WI38 (cell line): Measurements from ENCODE around the gene ANKRD11.

Source experiments
- H3K4me3 ChIP-seq: 2 replicates; pipeline ENCODE4 v1.5.1; 2011; ENCODE audit warnings: low read depth, mild to moderate bottlenecking, control low read depth, low read length
- CTCF ChIP-seq: IDR thresholded peaks from 2 replicates; pipeline ENCODE4 v1.5.1; 2012; ENCODE audit warnings: low read depth, mild to moderate bottlenecking, control low read depth, low read length

ANKRD11 gene

GRCh38 chr16:89314854-89315253, 175.5 kb downstream of the ANKRD11 start:
- no peak overlapping the region for H3K4me3 ChIP-seq
- TF ChIP-seq CTCF, result no peak

DNA sequence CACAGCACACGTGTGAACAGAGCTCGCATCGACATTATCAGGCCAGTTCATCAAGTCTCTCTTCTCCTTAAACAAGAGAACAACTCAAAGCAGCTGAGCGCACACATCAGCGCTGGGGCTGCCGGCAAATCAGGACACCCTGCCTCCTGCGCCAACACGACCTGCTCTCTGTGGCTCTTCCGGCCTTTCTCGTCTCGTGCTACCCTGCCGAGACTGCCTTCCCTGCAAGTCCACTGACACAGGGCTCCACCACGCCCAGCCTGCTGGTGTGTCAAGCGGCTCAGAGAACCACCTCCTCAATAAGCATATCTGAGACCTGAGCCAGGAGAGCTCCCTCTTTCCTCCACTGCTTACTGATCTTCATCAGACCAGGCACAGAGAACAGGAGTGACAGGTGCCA, 176.0 kb downstream of the ANKRD11 start:
- no peak overlapping the region for H3K4me3 ChIP-seq
- TF ChIP-seq CTCF, result no peak

- TF ChIP-seq CTCF, result no peak
- H3K4me3 ChIP-seq, result no peak overlapping the region
Measured at GRCh38 chr16:89313583-89313982, 176.8 kb downstream of the ANKRD11 start.

DNA sequence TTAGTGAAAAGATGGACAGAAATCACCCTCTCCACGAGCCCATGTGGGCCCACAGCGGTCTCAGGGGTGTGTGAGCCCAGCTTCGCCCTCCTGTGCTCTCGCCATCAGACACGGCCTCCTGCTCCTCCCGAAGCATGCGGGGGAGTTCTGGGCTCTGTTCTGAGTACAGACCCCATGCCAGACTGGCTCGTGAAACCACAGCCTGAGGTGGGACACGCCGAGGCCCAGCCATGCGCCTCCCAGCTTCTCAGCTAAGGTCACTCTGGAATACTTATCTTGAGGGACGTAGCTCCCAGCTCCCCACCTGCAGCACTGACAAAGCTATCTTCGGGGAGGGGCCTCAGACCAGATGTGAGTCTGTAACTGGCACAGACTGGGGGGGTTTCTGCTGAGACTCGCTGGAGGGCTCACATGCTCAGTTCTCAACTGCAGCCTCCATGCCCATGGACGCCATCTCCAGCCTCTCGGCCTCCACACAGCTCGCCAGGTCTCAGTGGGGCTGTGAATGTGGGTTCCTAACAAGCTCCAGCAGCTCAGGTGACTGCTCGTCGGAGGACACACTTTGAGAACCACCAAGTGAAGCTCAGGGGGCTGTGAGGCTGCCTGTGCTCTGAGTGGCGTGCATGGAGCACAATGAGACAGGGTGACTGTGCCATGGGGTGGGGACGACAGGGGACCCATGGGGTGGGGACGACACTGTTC, 177.6 kb downstream of the ANKRD11 start:
- no peak for TF ChIP-seq CTCF

DNA sequence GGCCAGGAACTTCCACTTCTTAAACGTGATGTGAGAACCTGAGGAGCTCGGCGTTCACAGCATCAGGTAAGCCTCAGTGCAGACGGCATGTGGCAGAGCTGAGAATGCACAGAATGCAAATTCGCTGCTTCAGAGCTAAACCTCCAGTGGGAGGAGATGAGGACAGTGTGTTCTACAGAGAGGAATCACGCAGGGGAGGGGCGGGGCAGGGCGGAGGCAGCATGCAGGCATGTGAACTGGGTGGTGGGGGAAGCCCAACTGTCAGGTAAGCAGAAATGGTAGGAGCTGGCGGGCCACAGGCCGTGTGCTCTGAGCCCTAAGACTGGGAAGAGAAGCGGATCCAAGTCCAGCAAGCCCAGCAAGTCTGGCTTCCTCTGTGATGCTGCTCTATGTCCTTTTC, 178.2 kb downstream of the ANKRD11 start:
- no peak overlapping the region for H3K4me3 ChIP-seq
- no peak for TF ChIP-seq CTCF

More for the DNA sequence above, 177.6 kb downstream of the ANKRD11 start:
- H3K4me3 ChIP-seq, result no peak overlapping the region

GRCh38 chr16:89311636-89312035, 178.7 kb downstream of the ANKRD11 start:
- no peak for TF ChIP-seq CTCF

DNA sequence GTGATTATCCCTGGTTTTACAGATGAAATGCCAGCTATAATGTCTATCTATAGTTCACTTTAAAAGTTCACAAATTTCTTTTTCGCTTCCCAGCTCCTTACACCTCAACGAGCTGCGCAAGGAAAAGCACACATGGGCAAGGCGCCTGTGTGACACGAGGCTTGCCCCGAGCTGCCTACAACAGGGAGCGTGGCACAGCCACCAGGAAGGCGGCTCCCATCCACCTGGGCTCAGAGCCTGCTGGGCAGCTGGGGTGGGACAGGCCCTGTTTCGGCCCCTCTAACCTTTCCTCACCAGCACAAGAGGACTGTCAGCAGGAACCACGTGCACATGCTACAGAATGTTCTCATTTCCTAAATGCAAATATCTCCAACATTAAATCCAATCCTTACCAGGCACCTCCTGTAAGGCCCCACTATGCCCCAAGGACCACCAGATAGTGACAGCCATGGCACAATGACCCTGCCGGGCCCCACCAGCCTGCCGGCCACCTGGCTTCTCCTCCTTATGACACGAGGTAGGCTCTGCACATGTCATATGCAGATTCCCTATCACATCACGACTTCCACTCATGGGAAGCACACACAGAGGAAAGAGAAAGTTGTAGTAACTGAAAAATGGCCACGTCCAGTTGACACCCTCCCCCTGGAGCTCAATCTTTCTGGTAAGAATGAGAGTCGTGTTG, 180.8 kb downstream of the ANKRD11 start:
- TF ChIP-seq CTCF, result no peak
- H3K4me3 ChIP-seq, result no peak overlapping the region

More at GRCh38 chr16:89311636-89312035, 178.7 kb downstream of the ANKRD11 start:
- H3K4me3 ChIP-seq, result no peak overlapping the region
